MM.1S (cell line): Measurements from ENCODE around the gene MRAS.

Source experiments
- DNase-seq: peaks from one replicate; pipeline ENCODE4 v3.0.0-alpha.2; 2015
- H2AFZ ChIP-seq: fragments of 300-600 bp; sonication (generic); 2 replicates; pipeline ENCODE4 v1.6.0; 2016; ENCODE audit warnings: antibody characterized with exemption, low read length
- H3F3A ChIP-seq: fragments of 300-600 bp; sonication (generic); 2 replicates; pipeline ENCODE4 v1.6.1; 2016; ENCODE audit warnings: mild to moderate bottlenecking, antibody characterized with exemption, low read length, moderate library complexity, mixed read lengths; ENCODE audit not compliant: insufficient read depth
- H3K27ac ChIP-seq: fragments of 300-600 bp; sonication (generic); 2 replicates; pipeline ENCODE4 v1.5.1; 2016; ENCODE audit warnings: mild to moderate bottlenecking, low read length
- H3K27me3 ChIP-seq: fragments of 300-600 bp; sonication (generic); replicated peaks from 2 replicates; pipeline ENCODE4 v1.6.0; 2016; ENCODE audit warnings: low read length; ENCODE audit not compliant: insufficient read depth
- H3K36me3 ChIP-seq: fragments of 300-600 bp; sonication (generic); replicated peaks from 2 replicates; pipeline ENCODE4 v1.6.1; 2016; ENCODE audit warnings: mild to moderate bottlenecking, low read length, mixed read lengths; ENCODE audit not compliant: insufficient read depth
- H3K4me1 ChIP-seq: fragments of 300-600 bp; sonication (generic); 2 replicates; pipeline ENCODE4 v1.6.1; 2016; ENCODE audit warnings: low read length, mixed read lengths
- H3K4me2 ChIP-seq: fragments of 300-600 bp; sonication (generic); 2 replicates; pipeline ENCODE4 v1.6.0; 2016; ENCODE audit warnings: low read depth, low read length
- H3K4me3 ChIP-seq: fragments of 300-600 bp; sonication (generic); 2 replicates; pipeline ENCODE4 v1.5.1; 2016; ENCODE audit warnings: low read length, mixed read lengths
- H3K79me2 ChIP-seq: fragments of 300-600 bp; sonication (generic); 2 replicates; pipeline ENCODE4 v1.6.1; 2016; ENCODE audit warnings: mixed run types, low read length, mixed read lengths
- H3K9ac ChIP-seq: fragments of 300-600 bp; sonication (generic); 2 replicates; pipeline ENCODE4 v1.6.1; 2016; ENCODE audit warnings: low read length, mixed read lengths
- H3K9me2 ChIP-seq: fragments of 300-600 bp; sonication (generic); replicated peaks from 2 replicates; pipeline ENCODE4 v1.6.1; 2016; ENCODE audit warnings: mild to moderate bottlenecking, low read length, mixed read lengths; ENCODE audit not compliant: insufficient read depth
- H3K9me3 ChIP-seq: fragments of 300-600 bp; sonication (generic); replicated peaks from 2 replicates; pipeline ENCODE4 v1.6.1; 2016; ENCODE audit warnings: mild to moderate bottlenecking, low read length, mixed read lengths; ENCODE audit not compliant: insufficient read depth
- H4K20me1 ChIP-seq: fragments of 300-600 bp; sonication (generic); 2 replicates; pipeline ENCODE4 v1.6.1; 2016; ENCODE audit warnings: mild to moderate bottlenecking, low read length, moderate library complexity, mixed read lengths; ENCODE audit not compliant: insufficient read depth
- EZH2 ChIP-seq: fragments of 300-600 bp; sonication (generic); optimal IDR thresholded peaks from 2 replicates; pipeline ENCODE3; 2017; ENCODE audit warnings: low read depth, mild to moderate bottlenecking, antibody characterized with exemption, low read length, mixed read lengths
- EZH2phosphoT487 ChIP-seq: fragments of 300-600 bp; sonication (generic); IDR thresholded peaks from 2 replicates; pipeline ENCODE4 v1.6.1; 2018; ENCODE audit warnings: antibody characterized with exemption, low read length
- TF ChIP-seq, protein P1 (sequence below): fragments of 300-600 bp; sonication (generic); IDR thresholded peaks from 2 replicates; pipeline ENCODE4 v1.5.1; 2016; ENCODE audit warnings: antibody characterized with exemption, low read length, mixed read lengths

MRAS gene

DNA sequence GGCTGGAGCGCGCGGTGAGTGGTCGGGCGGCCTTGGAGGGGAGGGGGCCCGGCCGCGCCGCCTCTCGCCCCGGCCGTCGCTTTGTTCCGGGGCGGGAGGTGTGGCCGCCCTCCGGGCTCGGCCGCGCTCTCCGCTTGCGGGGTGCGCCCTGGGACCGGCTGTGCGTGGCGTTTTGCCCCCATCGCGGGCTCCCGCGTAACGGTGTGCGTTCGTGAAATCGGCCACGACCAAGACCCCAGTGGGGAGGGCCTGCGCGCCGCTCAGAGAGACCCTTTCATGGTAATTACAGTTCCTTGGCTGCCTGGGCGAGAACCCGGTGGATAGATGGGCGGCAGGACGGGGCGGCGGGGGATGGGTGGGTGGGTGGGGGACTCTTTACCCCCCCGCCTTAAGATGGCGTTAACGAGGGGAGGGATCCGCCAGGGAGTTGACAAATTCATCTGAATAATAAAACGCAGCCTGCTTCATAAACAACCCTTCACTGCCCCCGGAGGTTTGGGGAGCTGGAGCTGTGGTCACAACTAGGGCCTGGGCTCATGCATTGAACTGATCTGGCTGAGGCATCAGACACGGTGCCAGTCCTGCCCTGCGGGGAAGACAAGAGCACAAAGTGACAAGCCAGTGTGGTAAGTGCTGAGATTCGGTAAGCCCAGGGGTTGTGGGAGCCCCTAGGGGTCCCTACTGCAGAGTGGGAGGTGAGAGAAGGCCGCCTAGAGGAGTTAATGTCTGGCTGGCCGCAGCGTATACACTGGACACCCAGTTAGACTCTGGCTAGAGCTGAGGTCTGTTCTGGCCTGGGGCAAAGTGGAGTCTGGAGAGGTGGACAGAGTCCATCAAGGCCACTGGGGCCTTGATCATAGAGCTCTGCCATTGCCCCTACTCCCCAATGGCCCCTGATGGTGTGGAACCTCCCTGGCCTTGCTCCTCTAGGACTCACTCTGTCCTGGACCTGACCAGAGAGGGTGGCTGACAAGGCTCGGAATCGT is 668 bp downstream of the MRAS start:
- TF ChIP-seq EZH2phosphoT487 (no peak), EZH2 (no peak)
- TF ChIP-seq, protein P1, sequence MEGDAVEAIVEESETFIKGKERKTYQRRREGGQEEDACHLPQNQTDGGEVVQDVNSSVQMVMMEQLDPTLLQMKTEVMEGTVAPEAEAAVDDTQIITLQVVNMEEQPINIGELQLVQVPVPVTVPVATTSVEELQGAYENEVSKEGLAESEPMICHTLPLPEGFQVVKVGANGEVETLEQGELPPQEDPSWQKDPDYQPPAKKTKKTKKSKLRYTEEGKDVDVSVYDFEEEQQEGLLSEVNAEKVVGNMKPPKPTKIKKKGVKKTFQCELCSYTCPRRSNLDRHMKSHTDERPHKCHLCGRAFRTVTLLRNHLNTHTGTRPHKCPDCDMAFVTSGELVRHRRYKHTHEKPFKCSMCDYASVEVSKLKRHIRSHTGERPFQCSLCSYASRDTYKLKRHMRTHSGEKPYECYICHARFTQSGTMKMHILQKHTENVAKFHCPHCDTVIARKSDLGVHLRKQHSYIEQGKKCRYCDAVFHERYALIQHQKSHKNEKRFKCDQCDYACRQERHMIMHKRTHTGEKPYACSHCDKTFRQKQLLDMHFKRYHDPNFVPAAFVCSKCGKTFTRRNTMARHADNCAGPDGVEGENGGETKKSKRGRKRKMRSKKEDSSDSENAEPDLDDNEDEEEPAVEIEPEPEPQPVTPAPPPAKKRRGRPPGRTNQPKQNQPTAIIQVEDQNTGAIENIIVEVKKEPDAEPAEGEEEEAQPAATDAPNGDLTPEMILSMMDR, result no peak
- no peak overlapping the region for H3K9ac ChIP-seq
- H4K20me1 ChIP-seq, result no peaks in the 10 kb centered on the region
- H3K27me3 ChIP-seq, result peaks cover 10% of the 10 kb centered on the region
- no peaks in the 10 kb centered on the region for H3K9me2 ChIP-seq
- no peaks in the 10 kb centered on the region for H3F3A ChIP-seq
- H3K4me2 ChIP-seq, result peak overlapping the region; percentile 39; the same call in 1 of the 2 replicates
- no peak for DNase-seq
- H3K4me3 ChIP-seq, result 0 out of 2 replicates have a peak overlapping the region, but pooled peaks have one; percentile 25
- no peak overlapping the region for H3K27ac ChIP-seq
- no peaks in the 10 kb centered on the region for H3K4me1 ChIP-seq
- H2AFZ ChIP-seq, result 0 out of 2 replicates have a peak overlapping the region, but pooled peaks have one; percentile 31
- no peaks in the 10 kb centered on the region for H3K36me3 ChIP-seq
- no peaks in the 10 kb centered on the region for H3K79me2 ChIP-seq
- no peaks in the 10 kb centered on the region for H3K9me3 ChIP-seq

DNA sequence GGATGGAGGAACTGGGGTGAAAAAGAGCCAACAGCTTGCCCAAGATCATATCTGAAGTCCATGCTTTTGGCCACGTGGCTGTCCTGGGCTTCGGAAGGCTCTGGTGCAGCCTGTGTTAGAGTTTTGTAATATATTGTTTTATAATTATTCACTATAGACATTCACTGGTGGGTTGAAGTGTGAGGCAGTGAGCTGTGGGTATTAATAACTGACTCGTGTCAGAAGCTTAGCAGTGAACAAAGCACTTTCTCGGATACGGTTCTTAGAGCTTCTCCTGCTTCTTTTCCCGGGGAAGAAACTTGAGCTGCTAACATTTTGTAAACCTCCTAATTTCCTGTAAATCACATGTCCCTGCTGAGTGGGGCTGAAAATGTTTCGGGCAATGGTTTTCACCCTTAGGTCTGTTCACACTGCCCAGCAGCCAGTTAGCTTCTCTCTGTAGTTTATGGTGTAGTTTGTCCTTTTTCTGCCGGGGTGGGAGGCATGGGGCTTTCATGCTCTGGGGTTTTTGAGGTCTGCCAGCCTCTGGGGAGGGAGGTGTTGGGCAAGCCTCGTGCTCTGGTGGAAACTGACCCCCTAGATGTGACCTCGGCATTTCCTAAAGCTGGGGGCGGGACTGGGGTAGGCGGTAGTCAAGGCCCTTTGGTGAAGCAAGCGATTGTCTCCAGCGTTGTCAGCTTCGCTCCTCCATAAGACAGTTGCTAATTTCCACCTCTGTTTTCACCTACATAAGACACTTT is 1.7 kb downstream of the MRAS start:
- TF ChIP-seq, protein P1, result no peak
- TF ChIP-seq EZH2phosphoT487 (no peak), EZH2 (no peak)
- H3K27ac ChIP-seq, result no peak overlapping the region

DNA sequence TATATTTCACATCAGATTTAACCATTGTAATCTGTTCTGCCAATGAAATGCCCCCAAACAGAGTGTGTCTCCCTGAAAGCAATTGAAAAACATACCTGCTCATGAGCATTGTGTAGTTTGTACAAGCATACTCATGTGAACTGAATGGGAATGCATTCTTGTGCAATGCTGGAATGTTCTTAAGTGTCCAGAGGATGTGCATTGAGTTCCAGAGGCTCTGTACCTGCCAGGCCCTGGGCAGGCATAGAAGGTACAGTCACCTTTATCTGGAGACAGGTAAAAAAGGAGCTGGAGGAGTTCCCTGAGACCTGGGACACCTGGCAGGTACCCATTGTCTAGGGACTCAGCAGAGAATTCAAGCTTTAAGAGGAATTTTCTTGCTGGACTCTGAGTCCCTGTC is 2.8 kb downstream of the MRAS start:
- Histone ChIP-seq H3K4me2 (no peak overlapping the region), H3K4me1 (no peaks in the 10 kb centered on the region), H3K9ac (no peak overlapping the region), H3F3A (no peaks in the 10 kb centered on the region), H3K36me3 (no peaks in the 10 kb centered on the region), H3K27me3 (peaks cover 10% of the 10 kb centered on the region), H3K9me3 (no peaks in the 10 kb centered on the region), H3K9me2 (no peaks in the 10 kb centered on the region), H2AFZ (no peak overlapping the region), H3K27ac (no peak overlapping the region), H3K4me3 (no peak overlapping the region), H3K79me2 (no peaks in the 10 kb centered on the region), H4K20me1 (no peaks in the 10 kb centered on the region)
- TF ChIP-seq, protein P1, result no peak
- TF ChIP-seq EZH2 (no peak), EZH2phosphoT487 (no peak)
- no peak for DNase-seq

More for the DNA sequence above, 1.7 kb downstream of the MRAS start:
- Histone ChIP-seq H2AFZ (no peak overlapping the region), H3F3A (no peaks in the 10 kb centered on the region), H3K9ac (no peak overlapping the region), H3K27me3 (peaks cover 10% of the 10 kb centered on the region), H3K9me2 (no peaks in the 10 kb centered on the region), H3K9me3 (no peaks in the 10 kb centered on the region), H3K36me3 (no peaks in the 10 kb centered on the region), H3K4me2 (no peak overlapping the region), H3K79me2 (no peaks in the 10 kb centered on the region), H3K4me1 (no peaks in the 10 kb centered on the region), H3K4me3 (no peak overlapping the region), H4K20me1 (no peaks in the 10 kb centered on the region)
- DNase-seq, result no peak
